ENCODE data around the gene PRR5. TPM values are rescaled to one million over a fixed set of nuclear protein-coding genes. Genes with fewer than 3 reads are reported as not detected.

The PRR5 gene
- total and polyA plus RNA-seq, 2 of the 13 experiments (the other 11 are each of a cell fraction or from before 2014, with no cell fraction given): 11.6 to 27.5 TPM

DNA sequence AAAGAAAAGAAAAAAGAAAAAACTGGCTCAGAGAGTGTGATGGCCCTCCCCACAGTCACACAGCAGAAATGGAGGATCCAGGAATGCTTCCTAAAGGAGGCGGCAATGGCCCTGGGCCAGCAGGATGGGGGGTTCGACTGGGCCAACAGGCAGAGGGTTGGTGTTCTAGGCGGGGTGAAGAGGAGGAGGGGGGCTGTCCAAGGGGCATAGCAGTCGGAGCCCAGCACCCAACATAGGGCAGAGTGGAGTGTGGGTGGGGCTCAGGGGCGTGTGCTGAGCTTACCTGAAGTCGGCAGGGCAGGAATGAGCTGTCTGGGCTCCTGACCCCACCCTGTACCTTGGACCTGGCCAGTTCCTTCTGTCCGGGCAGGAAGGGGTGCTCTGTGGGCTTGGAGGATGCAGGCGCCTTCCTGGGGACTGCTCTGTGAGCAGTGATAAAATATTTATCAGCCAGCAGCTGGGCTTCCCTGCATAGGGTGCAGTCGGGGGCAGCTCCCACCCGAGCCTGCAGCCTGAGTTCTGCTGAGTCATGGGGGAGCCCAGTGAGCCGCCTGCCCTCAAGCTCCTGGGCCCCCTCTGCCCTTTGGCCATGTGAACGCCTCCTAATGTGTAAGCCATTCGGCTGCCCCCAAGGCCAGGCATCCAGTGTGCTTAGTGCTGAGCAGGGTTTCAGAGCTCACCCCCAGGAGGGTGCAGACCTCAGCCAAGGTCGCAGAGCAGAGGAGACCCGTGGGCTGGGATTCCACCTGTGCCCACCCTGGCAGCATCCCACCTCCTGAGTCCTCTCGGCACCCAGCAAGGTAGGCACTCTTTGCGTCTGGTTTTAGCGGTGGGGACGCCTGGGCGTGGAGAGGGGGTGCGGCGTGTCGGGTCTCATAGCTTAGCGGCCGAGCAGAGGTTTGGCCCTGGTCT is 25.3 kb upstream of the PRR5 start (continued):
- TF ChIP-seq, protein P1, sequence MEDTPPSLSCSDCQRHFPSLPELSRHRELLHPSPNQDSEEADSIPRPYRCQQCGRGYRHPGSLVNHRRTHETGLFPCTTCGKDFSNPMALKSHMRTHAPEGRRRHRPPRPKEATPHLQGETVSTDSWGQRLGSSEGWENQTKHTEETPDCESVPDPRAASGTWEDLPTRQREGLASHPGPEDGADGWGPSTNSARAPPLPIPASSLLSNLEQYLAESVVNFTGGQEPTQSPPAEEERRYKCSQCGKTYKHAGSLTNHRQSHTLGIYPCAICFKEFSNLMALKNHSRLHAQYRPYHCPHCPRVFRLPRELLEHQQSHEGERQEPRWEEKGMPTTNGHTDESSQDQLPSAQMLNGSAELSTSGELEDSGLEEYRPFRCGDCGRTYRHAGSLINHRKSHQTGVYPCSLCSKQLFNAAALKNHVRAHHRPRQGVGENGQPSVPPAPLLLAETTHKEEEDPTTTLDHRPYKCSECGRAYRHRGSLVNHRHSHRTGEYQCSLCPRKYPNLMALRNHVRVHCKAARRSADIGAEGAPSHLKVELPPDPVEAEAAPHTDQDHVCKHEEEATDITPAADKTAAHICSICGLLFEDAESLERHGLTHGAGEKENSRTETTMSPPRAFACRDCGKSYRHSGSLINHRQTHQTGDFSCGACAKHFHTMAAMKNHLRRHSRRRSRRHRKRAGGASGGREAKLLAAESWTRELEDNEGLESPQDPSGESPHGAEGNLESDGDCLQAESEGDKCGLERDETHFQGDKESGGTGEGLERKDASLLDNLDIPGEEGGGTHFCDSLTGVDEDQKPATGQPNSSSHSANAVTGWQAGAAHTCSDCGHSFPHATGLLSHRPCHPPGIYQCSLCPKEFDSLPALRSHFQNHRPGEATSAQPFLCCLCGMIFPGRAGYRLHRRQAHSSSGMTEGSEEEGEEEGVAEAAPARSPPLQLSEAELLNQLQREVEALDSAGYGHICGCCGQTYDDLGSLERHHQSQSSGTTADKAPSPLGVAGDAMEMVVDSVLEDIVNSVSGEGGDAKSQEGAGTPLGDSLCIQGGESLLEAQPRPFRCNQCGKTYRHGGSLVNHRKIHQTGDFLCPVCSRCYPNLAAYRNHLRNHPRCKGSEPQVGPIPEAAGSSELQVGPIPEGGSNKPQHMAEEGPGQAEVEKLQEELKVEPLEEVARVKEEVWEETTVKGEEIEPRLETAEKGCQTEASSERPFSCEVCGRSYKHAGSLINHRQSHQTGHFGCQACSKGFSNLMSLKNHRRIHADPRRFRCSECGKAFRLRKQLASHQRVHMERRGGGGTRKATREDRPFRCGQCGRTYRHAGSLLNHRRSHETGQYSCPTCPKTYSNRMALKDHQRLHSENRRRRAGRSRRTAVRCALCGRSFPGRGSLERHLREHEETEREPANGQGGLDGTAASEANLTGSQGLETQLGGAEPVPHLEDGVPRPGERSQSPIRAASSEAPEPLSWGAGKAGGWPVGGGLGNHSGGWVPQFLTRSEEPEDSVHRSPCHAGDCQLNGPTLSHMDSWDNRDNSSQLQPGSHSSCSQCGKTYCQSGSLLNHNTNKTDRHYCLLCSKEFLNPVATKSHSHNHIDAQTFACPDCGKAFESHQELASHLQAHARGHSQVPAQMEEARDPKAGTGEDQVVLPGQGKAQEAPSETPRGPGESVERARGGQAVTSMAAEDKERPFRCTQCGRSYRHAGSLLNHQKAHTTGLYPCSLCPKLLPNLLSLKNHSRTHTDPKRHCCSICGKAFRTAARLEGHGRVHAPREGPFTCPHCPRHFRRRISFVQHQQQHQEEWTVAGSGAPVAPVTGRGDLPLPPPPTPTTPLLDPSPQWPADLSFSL (CRISPR knock-in tag; IDR thresholded peaks at IDR 0.05): 0 out of 2 replicates have a peak, but pooled peaks have one; percentile 28
- TF ChIP-seq ZNF230 (CRISPR knock-in tag; IDR thresholded peaks at IDR 0.05) (no peak), GLI4 (CRISPR knock-in tag; IDR thresholded peaks at IDR 0.05; ENCODE audit: borderline replicate concordance) (no peak), MTF2 (CRISPR knock-in tag; IDR thresholded peaks at IDR 0.05; ENCODE audit: borderline replicate concordance) (no peak), RORA (CRISPR knock-in tag; IDR thresholded peaks at IDR 0.05) (no peak), ZNF432 (CRISPR knock-in tag; IDR thresholded peaks at IDR 0.05; ENCODE audit: borderline replicate concordance) (no peak), GATAD2A (CRISPR knock-in tag; IDR thresholded peaks at IDR 0.05) (peak; percentile 52; the same call in 1 of the 2 replicates), GATA4 (IDR thresholded peaks at IDR 0.05; ENCODE audit: borderline replicate concordance, low read depth) (no peak), ZNF674 (CRISPR knock-in tag; IDR thresholded peaks at IDR 0.05; ENCODE audit: low read depth) (no peak), MYC (CRISPR knock-in tag; IDR thresholded peaks at IDR 0.05; ENCODE audit: borderline replicate concordance) (peak; percentile 61; the same call in 1 of the 2 replicates), SP5 (CRISPR knock-in tag; IDR thresholded peaks at IDR 0.05; ENCODE audit: borderline replicate concordance, low read depth) (no peak), ZNF75D (CRISPR knock-in tag; IDR thresholded peaks at IDR 0.05; ENCODE audit: borderline replicate concordance) (no peak), ZNF777 (CRISPR knock-in tag; IDR thresholded peaks at IDR 0.05) (no peak; the same call in 1 of the 2 replicates), ZNF430 (CRISPR knock-in tag; IDR thresholded peaks at IDR 0.05) (no peak), U2AF2 (IDR thresholded peaks at IDR 0.05; ENCODE audit: low read depth, low read length) (no peak), RBM39 (IDR thresholded peaks at IDR 0.05; ENCODE audit: low read depth, low read length, poor library complexity, severe bottlenecking) (peak; percentile 74), ZNF652 (CRISPR knock-in tag; IDR thresholded peaks at IDR 0.05; ENCODE audit: borderline replicate concordance, low read depth) (peak; percentile 92), CBX2 (IDR thresholded peaks at IDR 0.05; ENCODE audit: low read depth, low read length) (no peak), CBX2 (CRISPR knock-in tag; IDR thresholded peaks at IDR 0.05; ENCODE audit: low read depth) (no peak)
- TF ChIP-seq, protein P2, sequence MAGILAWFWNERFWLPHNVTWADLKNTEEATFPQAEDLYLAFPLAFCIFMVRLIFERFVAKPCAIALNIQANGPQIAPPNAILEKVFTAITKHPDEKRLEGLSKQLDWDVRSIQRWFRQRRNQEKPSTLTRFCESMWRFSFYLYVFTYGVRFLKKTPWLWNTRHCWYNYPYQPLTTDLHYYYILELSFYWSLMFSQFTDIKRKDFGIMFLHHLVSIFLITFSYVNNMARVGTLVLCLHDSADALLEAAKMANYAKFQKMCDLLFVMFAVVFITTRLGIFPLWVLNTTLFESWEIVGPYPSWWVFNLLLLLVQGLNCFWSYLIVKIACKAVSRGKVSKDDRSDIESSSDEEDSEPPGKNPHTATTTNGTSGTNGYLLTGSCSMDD (CRISPR knock-in tag; IDR thresholded peaks at IDR 0.05): no peak
- TF ChIP-seq, protein P3, sequence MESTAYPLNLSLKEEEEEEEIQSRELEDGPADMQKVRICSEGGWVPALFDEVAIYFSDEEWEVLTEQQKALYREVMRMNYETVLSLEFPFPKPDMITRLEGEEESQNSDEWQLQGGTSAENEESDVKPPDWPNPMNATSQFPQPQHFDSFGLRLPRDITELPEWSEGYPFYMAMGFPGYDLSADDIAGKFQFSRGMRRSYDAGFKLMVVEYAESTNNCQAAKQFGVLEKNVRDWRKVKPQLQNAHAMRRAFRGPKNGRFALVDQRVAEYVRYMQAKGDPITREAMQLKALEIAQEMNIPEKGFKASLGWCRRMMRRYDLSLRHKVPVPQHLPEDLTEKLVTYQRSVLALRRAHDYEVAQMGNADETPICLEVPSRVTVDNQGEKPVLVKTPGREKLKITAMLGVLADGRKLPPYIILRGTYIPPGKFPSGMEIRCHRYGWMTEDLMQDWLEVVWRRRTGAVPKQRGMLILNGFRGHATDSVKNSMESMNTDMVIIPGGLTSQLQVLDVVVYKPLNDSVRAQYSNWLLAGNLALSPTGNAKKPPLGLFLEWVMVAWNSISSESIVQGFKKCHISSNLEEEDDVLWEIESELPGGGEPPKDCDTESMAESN (CRISPR knock-in tag; conservative IDR thresholded peaks at IDR 0.05): peak; percentile 79
